Fibroblast of skin of back (primary cell): Measurements from ENCODE around the gene C10orf67.
A peak's percentile ranks its signal among the peaks of the same experiment; 100 is the strongest.

Experiments
- DNase-seq: peaks from one replicate; pipeline ENCODE4 v3.0.0-alpha.2; 2013

The C10orf67 gene

DNA sequence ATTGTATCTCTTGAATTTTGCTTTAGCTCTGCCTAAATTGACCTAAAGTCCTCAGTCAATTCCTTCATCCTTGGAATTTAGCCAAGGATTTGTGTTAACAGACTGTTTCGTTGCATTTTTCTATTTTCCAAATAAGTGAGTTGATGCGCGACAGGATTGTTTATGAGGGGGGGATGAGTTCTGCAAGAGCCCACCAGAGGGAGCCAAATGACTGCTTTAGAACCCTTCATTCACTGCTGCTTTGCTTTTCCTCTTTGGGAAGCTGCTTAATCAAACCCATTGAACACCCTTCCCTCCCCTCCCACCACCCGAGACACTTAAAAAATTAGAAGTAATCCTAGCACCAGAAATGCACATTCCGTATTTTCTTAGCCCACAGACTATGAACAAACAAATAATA, 186.2 kb downstream of the C10orf67 start:
- DNase-seq: peak; percentile 50

DNA sequence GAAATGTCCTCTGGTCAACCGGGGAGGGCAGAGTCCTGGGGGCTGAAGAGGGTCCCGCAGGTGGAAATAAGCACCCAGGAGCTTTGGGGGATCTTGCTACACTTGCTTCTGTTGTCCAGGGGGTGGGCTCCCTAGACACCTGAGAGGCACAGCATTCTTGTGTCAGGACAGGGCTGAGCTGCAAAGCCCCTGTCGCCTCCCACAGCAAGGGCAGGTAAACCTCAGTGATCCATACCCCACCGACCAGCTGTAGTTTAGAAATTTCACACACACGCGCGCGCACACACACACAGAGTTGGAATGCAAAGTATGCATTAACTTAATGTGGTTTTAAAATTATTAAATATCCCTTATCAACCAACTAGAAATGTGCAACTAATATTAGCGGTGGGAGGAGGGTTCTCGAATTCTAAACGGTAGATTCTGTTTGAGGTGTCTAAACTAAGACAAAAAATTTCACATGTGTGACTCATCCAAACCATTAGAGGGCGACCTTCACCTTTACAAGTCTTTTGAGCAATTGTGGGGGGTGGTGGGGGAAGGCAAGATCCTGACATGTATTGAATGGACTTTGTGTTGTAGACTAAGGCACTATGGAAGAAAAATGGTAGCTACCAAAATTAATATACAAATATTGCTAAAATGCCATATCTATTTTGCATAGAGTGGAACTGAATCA, 186.8 kb downstream of the C10orf67 start:
- peak; percentile 41 for DNase-seq

DNA sequence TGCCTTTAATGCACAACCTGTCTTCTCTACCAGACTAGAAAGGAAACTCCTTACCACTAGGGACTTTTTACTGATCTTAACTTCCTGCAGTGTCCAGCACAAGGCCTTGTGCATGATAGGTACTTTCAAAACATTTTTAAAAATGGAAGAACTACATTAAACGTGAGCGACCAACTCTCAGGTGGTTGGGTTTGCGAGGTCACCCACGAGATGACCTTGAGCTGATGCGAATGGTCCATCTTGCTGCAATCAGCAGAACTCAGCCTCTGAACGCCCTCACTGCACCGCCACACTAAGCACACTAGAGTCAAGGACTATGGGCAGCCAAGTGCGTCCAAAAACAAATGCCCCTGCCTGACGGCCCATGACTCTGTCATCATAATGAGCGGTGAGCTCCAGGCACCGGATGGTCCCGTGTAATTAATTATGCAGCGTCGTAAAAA, 187.3 kb downstream of the C10orf67 start:
- no peak for DNase-seq

DNA sequence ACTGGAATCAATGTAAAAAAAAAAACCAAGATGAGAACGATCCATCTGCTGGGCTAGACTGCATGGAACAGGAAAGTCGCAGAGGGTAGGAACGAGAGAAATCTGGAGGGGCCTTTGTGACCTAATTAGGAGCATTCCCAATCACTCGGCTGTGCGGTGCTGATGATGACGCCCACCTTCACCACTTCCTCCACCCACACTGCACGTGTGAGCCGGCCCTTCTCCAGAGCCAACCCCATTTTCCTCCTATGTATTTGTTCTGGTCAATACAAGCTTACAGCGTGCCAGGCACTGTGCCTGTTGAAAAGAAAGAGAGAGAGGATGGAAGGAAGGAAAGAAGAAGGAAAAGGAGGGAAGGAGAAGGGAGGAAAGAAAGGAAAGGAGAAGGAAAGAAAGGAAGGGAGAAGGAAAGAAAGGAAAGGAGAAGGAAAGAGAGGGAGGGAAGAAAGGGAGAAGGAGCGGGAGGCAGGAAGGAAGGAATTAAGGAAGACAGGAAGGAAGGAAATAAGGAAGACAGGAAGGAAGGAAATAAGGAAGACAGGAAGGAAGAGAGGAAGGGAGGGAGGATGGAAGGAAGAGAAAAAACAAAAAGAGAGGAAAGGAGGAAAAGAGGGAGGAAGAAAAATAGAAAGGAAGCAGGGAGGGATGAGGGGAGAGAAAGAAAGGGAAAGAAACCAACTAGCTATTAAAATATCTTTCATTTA, 188.0 kb downstream of the C10orf67 start:
- no peak for DNase-seq

DNA sequence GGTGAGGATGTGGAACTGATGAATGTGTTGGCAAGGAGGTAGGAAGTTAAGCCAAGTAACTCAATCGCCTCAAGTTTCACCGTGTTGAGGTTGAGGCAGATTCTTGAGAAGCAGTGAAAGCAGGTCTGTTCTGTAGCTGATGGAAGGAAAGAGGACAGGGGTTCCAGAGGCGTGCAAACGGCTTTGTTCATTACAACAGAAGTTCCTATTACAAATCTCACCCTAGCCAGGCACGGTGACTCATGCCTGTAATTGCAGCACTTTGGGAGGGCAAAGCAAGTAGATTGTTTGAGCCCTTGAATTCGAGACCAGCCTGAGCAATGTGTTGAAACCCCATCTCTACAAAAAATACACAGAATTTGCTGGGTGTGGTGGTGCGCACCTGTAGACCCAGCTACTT, 189.4 kb downstream of the C10orf67 start:
- DNase-seq: no peak
